NCI-H748 treated with DMSO at 0.1 percent for 48 hours (cell line): Measurements from ENCODE around the gene TCF7L1.

Source experiments
- DNase-seq: peaks from one replicate; lab custom pipeline; 2025; lab: John Stamatoyannopoulos, UW

Gene TCF7L1

DNA sequence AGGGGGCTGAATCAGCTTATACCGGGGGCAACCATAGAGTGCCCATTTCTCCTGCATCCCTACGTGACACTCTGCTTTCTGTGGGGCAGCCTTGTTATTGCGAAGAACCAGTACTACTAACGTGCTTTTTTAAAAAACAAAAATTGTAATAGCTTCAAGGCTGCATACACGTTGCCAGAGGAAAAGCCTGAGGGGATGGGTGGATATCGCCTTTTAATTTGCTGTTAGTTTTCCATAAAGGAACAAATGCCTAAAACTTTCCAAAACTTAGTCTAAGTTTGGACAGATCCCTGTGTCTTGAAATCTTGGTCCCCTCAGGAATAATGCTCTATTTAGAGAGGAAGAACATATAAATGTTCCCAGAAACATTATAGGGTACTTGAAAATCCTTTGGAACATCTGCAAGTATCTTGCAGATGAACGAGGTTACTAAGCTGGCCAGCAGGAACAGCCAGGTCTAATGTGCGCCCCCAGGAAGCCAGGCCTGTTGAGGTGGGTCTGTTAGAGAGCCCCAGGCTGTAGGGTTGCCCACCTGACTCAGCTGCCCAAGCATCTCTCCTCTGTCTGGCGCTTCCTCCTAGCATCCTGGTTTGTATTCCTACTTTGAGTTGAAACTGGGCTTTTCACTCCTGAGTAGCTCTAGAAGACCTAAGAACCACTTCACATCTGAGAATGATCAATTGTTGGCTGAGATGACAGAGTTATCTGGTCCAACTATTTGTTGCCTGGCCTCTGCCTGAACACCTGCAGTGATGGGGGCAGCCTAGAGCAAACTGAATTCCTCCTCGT is 97.7 kb downstream of the TCF7L1 start:
- no peak for DNase-seq

DNA sequence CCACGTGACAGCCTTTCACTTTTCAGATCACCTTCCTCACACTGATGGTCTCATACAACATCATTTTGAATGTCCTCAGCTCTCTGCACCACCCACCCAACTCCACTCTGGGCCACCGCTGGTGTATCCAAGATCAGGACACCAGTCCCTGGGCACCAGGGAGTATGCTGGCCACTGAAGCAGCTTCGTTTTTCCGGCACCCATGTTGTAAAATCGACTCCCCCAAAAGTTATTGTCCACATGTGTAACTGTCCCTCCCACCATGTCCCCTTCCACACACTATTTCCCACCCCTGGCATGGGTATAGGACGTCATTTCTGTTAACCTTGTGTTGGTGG is 98.2 kb downstream of the TCF7L1 start:
- no peak for DNase-seq

DNA sequence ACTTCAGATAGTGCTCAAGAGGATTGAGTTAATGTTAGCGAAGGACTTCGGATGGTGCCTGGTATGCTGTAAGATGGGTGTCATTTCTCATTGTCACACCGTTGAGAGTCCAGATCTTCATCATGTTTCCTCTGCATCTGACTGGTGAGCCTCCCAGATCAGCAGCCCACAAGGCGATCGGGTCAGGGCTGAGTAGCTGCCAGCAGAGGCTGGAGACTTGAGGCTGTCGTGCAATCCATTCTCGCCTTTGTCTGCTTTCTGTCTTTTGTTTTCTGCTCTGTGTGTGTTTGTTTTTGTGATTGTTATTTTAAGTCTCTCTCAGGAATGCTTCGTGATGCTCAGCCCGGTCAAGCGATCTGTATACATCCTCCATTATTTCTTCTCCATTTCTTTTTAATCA is 98.8 kb downstream of the TCF7L1 start:
- no peak for DNase-seq

DNA sequence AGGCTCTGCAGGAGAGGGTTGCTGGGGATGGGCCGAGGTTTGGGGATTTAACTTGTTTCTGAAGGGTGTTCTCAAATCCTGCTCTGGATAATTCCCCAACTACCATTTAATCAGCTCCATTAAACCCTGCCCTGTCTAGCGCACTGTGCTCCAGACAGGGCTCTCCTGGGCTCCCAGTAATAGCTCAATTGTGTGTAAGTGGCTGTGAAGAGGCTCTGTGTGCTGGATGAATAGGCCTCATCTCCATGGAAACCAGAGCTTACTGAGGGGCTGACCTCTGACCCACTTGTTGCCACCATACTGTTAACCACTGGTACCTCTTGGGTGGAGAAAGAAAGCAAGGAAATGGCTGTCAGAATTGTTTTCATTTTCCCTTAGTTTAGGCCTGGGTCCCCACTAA is 101.7 kb downstream of the TCF7L1 start:
- DNase-seq, result peak; percentile 78

DNA sequence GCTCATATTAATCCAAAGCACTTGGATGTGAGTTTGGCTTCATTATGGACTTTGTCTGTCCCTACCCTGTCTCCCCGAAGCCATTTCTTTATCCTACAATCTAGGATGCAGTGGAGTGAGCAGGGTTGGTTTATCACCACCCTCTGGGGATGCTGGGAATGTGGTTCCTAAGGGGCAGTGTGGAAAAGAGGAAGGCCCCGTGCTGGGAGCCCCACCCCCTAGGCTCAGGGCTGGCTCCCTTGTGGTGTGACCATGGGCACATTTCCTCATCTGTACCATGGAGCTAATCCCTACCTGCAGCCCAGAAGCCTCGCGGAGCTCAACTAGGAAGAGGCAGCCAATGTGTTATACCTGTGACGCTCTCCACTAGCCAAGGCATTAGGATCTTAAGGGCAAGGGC is 102.1 kb downstream of the TCF7L1 start:
- DNase-seq, result no peak

DNA sequence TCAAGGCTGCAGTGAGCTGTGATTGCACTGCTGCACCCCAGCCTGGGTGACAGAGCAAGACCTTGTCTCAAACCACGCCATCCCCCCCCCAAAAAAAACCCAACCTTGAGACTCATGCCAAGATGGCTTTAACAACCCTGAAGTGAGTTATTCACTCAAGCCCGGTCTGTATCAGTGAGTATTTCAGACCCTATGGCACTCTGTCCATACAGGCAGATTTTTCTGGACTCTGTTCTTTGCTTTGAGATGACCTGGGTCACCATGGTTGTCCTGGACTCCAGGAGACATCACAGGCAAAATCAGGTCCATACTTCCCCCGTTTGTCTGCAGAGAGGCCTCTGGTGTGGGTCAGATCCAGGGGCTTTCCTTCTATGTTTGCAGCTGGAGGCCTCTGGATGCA is 102.9 kb downstream of the TCF7L1 start:
- no peak for DNase-seq

DNA sequence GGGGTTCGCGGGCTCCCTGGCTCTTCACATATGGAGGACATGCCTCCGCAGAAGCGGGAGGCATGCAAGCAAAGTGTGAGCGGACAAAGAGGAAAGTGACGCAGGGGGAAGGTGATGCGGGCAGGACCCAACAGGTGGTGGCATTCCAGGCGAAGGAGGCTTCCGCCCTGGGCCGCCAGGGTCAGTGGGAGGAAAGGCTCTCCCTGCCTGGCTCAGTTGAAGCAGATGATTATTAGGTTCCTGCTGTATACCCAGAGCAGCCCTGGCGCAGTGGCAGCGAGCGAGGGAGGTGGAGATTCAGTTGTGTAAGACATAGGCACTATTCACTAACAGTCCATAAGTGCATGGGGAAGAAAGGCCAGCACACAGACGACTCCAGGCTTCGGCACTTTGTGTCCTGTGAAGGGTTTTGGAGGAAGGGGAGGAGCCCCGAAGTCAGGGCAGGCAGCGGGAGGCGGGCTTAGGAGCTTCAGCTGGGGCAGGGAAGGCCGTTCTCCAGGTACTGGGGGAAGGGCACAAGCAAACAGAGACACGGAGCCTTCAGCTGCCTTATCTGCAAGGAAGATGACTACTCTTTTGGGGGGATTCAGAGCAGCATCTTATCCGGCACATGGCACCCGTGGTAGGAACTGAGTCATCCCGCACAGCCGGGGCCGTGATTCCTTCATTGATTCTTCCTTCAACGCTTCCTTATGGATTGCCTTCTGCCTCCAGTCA is 104.8 kb downstream of the TCF7L1 start:
- DNase-seq, result no peak

DNA sequence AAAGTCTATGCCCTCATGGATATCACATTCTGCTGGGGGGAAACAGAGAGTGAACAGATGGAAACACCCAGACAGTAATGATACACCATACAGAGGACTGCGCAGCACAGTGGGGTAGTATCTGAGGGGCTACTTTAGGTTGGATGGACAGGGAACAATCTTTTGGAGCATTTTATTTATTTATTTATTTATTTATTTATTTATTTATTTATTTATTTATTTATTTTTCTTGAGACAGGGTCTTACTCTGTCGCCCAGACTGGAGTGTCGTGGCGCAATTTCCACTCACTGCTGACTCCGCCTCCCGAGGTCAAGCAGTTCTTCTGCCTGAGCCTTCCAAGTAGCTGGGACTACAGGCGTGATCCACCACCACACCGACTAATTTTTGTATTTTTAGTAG is 105.4 kb downstream of the TCF7L1 start:
- DNase-seq, result no peak

DNA sequence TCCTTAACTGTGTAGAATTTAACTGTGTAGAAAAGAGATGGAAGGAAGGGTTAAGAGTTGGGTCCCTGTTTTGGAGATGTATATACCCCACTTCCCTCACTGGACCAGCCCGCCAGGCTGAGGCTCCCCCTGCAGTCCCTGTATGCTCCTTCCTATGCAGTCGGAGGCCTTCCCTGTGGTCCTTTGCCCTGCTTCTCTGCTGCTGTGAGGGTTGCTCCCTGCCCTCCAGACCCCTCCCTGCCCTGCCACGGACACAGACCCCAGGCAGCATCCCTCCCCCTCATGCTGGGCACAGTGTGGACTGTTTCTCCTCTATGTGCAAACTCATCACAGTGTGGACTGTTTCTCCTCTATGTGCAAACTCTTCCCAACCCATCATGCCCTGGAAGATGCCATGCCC is 105.9 kb downstream of the TCF7L1 start:
- DNase-seq, result no peak

DNA sequence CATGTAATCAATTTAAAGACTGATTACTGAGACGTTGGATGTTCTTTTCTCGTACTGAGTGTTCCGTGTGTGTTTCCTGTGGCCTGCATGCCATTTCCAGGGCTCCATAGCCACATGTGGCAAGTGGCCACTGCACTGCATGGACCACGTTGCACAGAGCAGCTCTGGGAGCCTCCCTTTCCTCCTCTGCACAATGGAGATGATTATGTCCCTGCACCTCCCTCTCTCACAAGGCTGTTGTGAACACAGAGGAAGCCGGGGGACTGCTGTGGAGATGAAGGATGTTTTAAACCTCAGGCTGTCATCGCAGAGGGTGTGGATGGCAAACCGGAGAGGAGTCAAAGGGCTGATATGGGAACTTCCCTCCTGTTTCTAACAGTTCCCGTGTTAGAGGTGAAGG is 106.9 kb downstream of the TCF7L1 start:
- no peak for DNase-seq

DNA sequence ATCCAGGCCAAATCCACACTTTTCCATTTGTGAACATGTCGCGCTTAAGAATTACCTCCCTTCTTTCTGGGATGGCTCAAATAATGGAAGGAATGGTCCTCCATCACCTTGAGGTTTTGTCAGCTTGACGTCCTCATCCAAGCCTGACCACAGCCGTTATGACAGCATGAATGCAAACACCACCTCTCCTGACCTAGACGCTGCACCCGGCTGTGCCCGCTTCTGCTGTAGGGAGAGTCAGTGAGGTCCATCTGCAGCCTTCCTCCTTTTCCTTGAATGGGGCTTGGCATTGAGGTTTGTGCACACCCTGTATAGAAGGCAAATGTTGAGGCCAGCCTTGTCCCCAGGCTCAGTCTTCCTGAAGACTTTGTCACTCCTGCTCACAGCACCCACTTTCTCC is 109.1 kb downstream of the TCF7L1 start:
- DNase-seq, result no peak

DNA sequence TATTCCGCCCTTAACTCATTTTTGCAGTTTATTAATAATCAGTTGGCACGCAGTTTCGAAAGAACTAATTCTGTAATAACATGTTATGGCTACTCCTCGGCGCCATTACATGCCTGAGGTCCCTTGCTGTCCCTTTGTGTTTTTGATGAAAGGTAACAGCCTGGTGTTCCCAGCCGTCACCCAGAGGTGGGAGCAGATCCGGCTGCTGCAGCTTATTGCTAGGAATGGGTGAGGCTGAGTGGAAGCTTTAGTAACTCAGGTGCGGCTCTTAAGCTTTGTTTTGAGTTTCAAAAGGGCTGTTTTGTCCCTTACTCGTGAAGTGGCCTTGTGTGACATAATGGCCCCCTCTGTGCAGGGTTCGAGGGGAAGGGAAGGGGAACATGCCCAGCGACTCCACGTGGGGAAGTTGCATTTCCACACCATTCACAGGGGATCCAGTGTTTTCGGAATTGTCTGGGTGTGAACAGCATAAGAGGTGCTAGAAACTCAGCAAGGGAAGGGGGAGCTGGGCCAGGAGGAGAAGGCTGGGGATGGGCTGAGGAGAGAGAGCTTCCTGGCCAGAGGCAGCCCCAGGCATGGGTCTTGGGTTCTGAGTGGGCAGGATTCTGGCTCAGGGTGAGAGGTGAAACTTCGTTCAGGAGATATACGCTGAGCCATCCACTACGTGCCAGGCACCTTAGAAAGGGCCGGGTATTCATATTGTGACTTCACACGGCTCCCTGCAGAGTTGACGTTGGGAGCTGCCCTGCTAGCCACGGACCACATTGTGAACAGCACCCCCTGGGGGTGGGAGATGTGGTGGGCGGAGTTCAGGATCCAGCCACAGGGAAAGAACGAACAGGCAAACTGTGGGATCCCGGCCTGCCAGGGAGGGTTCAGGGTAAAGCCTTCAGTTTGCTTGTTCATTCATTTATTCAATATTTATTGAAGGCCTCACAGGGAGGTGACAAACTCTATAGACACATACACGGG is 110.2 kb downstream of the TCF7L1 start:
- DNase-seq, result no peak

DNA sequence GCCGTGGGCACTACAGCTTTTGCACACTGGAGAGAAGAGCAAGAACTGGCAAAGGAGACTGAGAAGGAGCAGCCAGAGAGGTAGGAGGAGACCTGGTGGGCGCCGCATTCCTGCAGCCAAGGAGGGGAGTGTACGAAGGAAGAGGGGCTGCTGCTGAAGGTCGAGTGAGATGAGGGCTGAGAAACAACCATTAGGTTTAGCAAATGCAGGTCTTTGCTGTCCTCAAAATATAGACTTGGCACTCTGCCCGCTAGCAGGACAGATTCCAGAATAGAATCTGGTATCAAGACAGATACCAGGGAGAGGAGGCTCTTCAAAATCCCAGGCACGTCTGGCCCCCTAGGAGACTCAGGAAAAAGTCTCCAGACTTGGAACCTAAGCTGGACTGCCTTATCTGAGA is 111.6 kb downstream of the TCF7L1 start:
- DNase-seq, result no peak

DNA sequence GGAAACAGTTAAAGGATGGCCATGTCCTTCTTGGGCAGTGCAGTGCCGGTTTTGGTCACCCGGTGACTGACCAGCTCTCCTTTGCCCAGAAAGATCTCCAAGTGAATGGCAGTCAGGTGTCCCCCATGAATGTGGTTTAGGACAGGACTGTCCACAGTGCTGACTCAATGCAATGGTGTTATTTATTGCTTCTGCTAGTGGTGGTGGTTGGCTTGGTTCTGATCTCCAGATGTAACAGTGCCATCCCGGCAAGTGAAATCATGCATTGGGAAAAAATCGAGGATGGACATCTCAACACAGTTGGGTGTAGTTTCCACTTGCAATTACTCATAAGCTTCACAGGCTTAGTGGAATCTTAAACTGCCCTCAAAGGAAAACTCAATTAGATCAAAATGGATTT is 112.7 kb downstream of the TCF7L1 start:
- no peak for DNase-seq

DNA sequence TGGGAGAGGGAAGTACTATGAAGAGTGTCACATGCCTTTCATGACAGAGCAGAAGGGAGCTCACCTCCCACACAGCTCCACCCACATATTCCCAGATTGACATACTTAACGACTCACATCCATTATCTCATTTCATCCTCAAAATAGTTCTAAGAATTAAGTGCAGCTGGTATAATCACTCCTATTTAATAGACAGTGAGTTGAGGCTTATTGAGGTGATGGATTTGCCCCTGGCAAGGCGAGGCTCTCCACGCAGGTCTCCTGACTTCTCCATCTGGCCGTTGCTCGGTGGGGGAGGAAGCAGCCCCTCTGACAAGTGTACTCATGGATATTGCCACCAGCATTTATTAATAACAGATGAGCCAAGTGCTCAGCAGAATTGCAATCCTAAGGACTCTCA is 113.2 kb downstream of the TCF7L1 start:
- DNase-seq, result no peak

DNA sequence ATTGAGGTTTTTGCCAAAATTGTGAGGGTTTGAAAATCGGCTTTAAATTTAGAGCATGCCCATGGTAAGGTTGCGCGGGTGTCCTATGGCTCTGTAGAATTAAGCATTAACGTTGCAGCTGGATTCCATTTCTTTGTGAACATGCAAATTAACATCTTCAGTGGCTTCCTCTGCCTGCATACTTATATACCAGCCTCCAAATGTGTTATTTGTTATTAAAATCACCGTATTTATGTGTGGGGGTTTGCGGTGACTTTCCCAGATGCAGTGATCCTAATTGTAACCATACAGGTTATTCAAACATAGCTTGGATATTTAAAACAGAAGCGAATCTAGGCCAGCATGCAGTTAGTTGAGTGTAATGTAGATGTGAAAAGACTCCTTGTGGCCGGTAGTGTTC is 114.4 kb downstream of the TCF7L1 start:
- no peak for DNase-seq

DNA sequence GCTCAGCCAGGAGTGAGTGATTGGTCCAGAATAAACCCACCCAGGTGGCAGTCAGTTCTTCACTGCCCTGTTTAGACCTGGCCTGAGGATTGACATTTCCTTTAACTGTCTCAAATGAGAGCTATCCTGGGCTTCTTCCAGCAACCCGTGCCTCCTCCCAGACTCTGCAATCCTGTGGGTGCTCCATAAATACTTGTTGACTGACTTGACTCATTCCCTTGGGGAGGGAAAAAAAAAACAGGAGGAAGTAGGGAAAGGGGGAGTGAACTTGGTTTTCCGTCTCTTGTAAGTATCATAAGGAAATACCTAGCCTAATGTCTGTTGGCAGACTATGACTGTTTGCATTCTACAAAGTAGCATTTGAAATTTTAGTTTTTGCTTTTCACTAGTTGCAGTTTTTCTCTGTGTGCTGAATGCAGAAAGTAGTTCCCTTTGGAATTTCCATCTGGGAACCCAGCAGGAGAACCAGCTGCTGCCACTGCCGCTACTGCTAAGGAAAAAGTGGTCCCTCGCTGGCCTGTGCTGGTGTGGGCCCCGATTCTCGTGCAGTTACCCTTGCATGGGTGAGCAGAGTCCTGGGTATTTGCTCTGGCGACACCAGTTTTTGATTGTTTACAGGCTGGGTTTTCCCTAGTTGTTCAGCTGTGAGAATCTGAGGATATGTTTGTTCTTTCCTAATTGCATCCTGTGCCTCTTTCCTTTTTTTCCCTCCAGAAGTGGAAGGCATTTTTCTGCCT is 115.7 kb downstream of the TCF7L1 start:
- DNase-seq, result no peak

DNA sequence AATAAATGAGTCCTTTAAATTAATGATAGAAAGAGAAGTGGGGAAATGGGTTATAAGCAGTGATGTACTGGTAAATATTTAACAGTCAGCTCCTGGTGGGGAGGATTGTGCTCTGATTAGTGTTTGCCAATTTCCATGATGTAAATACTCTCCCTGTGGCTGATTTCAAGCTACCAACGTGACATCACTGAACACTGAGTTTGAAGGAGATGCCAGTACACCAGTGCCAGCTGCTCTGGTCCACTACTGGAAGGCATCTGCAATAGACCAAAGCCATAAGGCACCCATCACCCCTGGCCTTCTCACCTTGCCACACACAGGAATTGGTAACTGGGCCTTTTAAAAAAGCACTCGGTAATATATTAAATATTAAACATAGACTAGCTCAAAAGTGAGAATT is 116.9 kb downstream of the TCF7L1 start:
- no peak for DNase-seq

DNA sequence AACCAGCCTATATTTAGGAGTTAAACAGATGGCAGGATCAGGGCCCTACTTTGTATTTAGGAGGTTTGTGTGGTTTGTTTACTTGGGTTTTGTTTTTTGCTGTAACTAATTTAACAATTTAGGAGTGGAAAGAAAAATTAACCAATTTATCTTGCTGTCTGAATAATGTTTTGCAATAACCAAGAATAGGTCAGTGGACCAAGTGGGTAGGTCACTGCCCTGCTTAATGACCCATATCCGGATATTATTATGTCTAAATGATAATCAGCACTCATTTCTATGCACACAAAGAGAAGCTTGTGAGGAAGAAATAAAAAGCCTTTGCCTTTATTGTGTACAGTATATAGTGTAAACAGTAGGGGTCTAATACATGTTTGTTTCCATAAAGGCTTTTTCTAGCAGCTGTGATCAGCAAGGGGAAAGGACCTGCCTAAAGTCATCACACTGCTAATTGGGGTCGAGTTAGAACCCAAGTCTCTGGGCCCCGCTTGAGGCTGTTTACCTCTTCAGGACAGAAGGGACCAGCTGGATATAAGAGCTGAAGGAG is 118.0 kb downstream of the TCF7L1 start:
- DNase-seq, result no peak

DNA sequence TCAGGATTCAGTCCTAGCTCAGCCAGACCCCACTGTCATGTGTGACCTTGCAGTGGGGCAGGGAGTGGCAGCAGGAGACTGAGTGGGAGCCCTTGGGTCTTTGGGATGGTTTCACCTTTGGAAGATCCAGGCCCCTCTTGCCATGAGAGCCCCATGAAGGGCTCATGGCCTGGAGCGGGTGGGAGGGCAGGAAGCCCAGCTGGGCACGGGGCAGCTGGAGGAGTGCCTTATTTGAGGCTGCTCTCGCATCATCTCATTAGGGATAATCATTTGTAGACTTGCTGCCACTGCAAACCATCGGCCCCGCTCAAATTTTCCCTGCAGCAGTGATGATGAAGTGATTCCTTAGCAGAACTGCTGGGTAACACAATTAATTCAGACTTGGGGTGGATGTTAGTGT is 120.7 kb downstream of the TCF7L1 start:
- DNase-seq, result no peak

DNA sequence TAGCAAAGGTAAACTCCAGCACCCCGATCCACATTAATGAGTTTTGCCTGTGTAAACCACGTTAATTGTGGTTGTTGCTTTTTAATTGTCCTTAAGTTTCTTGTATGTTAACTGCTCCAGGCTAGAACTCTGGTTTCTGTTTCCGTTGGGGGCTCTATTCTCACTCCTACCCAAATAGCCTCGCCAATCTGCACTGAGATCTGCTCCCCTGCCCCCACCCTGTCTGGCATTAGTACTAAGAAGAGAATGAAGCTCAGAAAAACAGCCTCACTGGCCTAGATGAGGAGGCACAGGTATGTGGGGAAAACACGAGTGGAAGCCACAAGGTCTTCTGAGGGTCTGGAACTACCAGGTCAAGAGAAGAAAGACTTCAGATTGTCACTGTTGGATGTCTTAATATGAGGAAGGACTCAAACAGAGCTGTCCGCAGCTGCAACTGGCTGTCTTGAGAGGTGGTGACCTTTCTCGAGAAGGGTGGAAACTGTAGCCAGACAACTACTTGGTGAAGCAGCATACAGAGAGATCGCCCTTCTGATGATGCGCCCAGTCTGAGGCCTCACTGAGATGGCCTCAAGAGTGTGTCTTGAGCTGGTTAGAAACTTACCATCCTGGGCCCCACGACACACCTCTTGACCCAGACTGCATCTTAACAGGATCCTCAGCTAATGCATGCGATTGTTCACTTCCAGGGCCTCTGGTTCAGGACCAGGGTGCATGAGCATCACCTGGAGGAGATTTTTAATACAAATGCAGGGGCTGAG is 121.5 kb downstream of the TCF7L1 start:
- DNase-seq, result no peak
